OCI-LY3 (cell line): Measurements from ENCODE around the gene CHD2.

Experiments used
- CTCF ChIP-seq: fragments of 200-600, 300-600 bp; sonication (generic); IDR thresholded peaks from 2 replicates; pipeline ENCODE4 v1.5.1; 2014; ENCODE audit warnings: antibody characterized with exemption, low read length, low read depth
- EZH2phosphoT487 ChIP-seq: fragments of 200-600 bp; shearing (Covaris generic); IDR thresholded peaks from 2 replicates; pipeline ENCODE4 v1.6.1; 2018; ENCODE audit warnings: antibody characterized with exemption, mixed run types, low read depth

- no peak for TF ChIP-seq EZH2phosphoT487
- no peak for TF ChIP-seq CTCF
Measured at GRCh38 chr15:92962914-92963313, 62.8 kb downstream of the CHD2 start.
